Fibroblast of skin of back (primary cell): ENCODE data around the gene TMEM156.

Experiments used
- DNase-seq: peaks from one replicate; pipeline ENCODE4 v3.0.0-alpha.2; 2013

The TMEM156 gene

GRCh38 chr4:38921151-38921550 lies 111.1 kb downstream of the TMEM156 start:
- DNase-seq = no peak

DNA sequence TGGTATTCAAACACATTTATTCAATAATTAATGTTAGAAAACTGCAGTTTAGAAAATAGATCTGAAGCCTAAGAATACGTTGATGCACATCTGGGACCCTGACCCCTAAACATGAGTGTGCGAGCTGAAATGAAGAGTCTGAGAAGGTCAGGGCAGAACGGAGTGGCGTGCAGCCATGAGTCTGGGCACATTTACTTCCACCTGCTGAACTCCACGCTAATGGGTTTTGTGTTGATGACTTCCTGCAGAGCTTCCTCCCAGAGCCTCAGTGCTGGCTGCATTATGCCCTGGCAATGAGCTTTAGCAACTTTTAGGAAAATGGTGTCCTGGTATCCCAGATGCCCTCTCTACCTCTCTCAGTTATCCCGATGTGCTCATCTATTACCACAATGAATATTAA lies 111.5 kb downstream of the TMEM156 start:
- no peak for DNase-seq

- DNase-seq = peak; percentile 52
These were observed 112.0 kb downstream of the TMEM156 start for GRCh38 chr4:38920186-38920585.

GRCh38 chr4:38919494-38919893 lies 112.7 kb downstream of the TMEM156 start:
- peak; percentile 17 for DNase-seq

DNA sequence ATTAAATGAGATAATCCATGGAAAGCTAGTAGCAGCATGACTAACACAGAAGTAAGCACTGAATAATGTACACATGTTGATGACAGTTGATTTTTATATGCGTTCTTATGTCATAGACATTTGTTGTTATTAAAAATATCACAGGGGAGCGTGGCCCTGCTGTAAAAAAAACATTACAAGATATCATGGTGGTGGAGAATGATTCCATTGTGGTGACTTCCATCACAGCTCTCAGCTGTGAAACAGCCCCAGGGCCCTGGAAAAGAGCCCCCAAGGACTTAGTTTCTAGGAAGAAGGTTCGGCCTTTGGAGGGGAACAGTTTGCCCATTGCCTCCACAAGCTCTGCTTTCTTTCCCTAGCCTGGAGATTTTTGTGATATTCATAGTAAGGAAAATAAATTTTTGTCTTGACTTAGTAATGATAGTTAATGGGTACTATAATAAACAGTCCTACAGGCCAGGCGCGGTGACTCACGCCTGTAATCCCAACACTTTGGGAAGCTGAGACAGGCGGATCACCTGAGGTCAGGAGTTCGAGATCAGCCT lies 114.7 kb downstream of the TMEM156 start:
- DNase-seq = peak; percentile 89
